GM21825 (cell line): ENCODE results near the gene NDUFAF7.
"Not testable (repeated sequence)": the region's sequence is repeated elsewhere in the genome, so short reads cannot be mapped to it uniquely, and the experiment has no call there.

ENCODE experiments used
- ATAC-seq: cut with Tn5 transposase; IDR thresholded peaks from one replicate; pipeline ENCODE4 v1.9.1; 2021; ENCODE audit warnings: mild to moderate bottlenecking, moderate library complexity; ENCODE audit not compliant: unreplicated experiment

NDUFAF7 gene

GRCh38 chr2:37231241-37232130 lies at the start of gene NDUFAF7, which contains the start of gene CEBPZ:
Gene NDUFAF7 (plus strand): TSS chr2:37231658. CDS start chr2:37231706, 48 bp downstream.
Gene CEBPZ (minus strand): TSS chr2:37231596. CDS start chr2:37231567, 29 bp downstream.
- ATAC-seq: peak; percentile 90

- no peak for ATAC-seq
Measured at GRCh38 chr2:37181726-37182684, 49.5 kb upstream of the NDUFAF7 start.

- ATAC-seq: no peak
Measured at GRCh38 chr2:37188570-37188969, 42.9 kb upstream of the NDUFAF7 start, which contains the start of gene SULT6B1. Gene SULT6B1 (minus strand): TSS chr2:37188670. CDS start chr2:37188640, 30 bp downstream.

GRCh38 chr2:37189452-37190153 lies 41.9 kb upstream of the NDUFAF7 start:
- ATAC-seq: no peak

- ATAC-seq: no peak
Measured at GRCh38 chr2:37190290-37190689, 41.2 kb upstream of the NDUFAF7 start.

- no peak for ATAC-seq
Measured at GRCh38 chr2:37191253-37191652, 40.2 kb upstream of the NDUFAF7 start.

DNA sequence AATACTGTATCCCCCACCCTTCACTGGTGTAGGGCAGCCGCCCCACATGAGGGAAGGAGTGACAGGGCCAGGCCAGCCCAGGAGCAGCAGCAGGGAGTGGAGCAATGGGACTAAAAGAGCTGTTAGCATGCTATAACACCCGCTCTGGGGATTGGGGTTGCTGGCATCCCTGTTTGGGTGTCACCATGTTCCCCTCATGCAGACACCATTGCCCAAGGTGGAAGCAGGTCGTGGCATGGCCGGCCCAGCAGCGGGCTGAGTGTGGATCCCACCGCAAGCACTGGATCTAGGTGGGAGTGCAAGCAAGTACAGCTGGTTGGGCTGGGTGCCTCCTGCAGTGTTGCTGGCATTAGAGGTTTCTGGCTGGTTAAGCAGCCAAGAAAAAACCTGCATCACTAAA lies 39.7 kb upstream of the NDUFAF7 start:
- ATAC-seq: no peak

- ATAC-seq: no peak
Measured at GRCh38 chr2:37192551-37192950, 38.9 kb upstream of the NDUFAF7 start.

GRCh38 chr2:37195862-37196319 lies 35.6 kb upstream of the NDUFAF7 start:
- not testable (repeated sequence) for ATAC-seq

DNA sequence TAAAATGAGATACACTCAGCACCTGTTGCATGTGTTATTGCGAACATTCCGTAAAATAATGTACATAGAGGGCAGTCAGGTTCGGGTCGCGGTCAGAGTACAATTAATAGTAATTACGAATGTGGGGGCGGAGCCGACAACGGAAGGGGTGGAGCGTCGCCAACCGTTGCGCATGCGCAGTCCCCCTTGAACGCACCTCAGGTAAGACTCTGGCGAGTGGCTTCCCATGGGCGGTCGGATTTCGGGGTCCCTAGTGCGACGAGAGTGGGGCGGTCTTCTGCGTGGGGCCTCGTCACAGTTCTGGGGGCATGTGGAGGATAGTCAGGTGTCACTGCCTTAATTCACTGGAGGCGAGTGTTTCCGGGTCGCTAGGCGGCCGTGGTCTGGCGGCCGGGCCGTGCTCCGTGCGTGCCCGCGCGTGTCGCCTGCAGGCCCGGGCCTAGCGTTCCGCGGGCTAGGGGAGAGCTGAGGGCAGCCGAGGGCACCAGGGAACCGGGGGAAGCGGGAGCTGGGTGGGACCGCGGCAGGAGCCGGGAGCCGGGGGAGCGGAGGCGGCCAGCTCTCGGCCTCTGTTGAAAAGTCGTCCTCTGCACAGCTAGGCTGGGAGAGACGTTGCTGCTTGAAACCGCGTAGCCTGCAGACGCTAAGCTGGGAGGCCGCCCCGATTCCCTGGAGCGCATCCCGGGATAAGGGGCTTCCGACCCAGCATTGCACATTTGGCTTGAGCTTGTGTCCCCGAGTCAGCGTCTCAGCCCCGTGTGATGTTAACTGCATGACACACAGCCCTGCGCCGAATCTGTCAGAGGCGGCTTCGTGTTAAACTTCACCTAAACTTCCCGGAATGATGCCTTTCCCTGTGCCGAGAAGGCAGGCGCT lies 34.9 kb upstream of the NDUFAF7 start, which contains the start of gene CEBPZOS:
Gene CEBPZOS (plus strand): TSS at position 177 of the 876 bp plus-strand sequence. CDS start 3,209 bp downstream, outside the sequence.
- peak; percentile 67 for ATAC-seq

GRCh38 chr2:37198681-37199065 lies 32.8 kb upstream of the NDUFAF7 start:
- no peak for ATAC-seq

GRCh38 chr2:37201208-37201607 lies 30.2 kb upstream of the NDUFAF7 start:
- ATAC-seq: no peak

DNA sequence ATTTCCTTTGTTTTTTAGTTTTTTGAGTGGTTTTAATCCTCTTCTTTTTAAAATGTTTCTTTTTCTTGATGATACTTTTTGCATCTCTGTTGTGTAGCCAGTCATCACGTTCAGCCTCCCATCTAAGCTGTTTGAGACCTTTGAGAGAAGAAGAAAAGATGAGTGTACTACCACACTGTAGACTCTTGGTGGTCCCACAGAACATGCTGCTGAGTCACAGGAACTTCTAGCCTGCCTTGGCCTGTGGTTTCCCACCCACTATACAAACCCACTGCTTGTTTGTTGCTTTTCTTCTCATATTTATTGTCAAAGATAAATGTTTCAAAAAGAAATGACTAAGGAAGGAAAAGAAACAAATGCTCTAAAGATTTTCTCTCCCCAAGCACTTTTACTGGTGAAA lies 29.7 kb upstream of the NDUFAF7 start:
- ATAC-seq: no peak

DNA sequence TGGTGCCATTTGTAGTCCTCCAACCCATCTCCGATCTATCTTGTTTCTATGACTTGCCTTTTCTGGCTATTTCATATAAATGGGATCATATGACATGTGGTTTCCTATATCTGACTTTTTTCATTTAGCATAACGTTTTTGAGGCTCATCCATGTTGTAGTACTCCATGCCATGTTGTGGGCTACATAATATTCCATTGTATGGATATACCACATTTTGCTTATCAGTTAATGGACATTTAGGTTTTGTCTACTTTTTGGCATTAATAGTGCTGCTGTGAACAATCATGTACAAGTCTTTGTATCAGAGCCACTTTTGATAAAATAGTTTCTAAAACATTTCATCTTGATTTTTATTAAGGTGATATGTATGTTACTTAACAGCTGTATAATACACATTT lies 27.8 kb upstream of the NDUFAF7 start:
- no peak for ATAC-seq

DNA sequence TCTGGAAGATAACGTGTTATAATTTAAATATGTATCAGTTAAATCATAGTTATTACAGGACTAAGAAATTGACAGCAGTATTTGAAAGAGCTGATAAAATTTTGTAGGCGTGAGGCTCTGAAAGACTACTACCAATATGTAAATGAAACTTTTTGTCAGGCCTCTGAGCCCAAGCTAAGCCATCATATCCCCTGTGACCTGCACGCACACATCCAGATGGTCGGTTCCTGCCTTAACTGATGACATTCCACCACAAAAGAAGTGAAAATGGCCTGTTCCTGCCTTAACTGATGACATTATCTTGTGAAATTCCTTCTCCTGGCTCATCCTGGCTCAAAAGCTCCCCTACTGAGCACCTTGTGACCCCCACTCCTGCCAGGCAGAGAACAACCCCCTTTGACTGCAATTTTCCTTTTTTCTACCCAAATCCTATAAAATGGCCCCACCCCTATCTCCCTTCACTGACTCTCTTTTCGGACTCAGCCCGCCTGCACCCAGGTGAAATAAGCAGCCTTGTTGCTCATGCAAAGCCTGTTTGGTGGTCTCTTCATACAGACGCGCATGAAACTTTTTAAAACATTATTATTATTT lies 26.3 kb upstream of the NDUFAF7 start:
- not testable (repeated sequence) for ATAC-seq

- ATAC-seq: no peak
Measured at GRCh38 chr2:37205689-37206341, 25.6 kb upstream of the NDUFAF7 start.

DNA sequence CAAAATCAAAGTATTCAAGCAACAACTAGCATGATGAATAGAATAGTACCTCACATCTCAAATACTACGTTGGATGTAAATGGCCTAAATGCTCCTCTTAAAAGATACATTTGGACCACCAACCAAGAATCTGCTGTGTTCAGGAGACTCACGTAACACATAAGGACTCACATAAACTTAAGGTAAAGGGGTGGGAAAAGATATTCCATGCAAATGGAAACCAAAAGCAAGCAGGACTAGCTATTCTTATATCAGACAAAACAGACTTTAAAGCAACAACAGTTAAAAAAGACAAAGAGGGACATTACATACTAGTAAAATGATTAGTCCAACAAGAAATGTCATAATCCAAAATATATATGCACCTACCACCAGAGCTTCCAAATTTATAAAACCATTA lies 24.7 kb upstream of the NDUFAF7 start:
- not testable (repeated sequence) for ATAC-seq

DNA sequence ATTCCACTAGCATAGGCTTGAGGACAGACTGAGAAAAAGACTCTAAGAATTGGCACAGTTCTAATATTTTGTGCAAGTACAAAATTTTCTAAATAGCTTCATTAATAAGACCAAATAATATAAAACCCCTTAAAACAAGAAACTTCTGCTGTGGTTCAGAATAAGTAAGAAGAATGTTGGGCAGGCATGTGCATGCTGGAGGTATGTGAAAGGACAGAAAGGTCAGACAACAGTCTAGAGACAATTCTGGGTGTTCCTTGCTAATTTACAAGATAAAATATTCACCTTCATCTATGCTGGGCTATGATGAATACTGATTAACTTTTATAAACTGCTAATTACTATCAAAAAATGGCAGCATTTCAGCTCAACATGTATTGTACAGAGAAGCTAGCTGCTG lies 20.2 kb upstream of the NDUFAF7 start:
- no peak for ATAC-seq

DNA sequence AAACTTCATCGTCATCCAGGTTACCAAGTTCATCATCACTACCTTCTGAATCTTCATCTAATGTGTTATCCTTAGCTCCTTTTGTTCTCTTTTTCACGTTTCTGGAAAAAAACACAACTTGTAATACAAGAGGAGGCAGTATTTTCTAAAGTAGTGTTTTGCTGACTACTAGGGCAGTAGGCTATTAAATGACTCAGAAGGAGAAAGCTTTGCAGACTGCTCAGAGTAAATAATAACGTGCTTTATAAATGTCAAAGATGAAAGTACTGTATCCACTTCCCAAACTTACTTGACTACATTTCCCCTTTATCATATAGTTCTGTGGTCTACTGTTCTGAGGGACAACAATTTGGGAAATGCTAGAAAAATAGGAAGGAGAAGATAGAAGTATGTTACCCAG lies 19.5 kb upstream of the NDUFAF7 start:
- no peak for ATAC-seq
